DND-41 (cell line): ENCODE results near the gene REPS1.

Experiments
- ATAC-seq: fragments of 200-7000 bp; cut with Tn5 transposase; 3 replicates; pipeline ENCODE4 v1.9.1; 2021; ENCODE audit warnings: low read depth; ENCODE audit not compliant: insufficient read depth
- DNase-seq: peaks from one replicate; pipeline ENCODE4 v3.0.0-alpha.2; 2020
- H2AFZ ChIP-seq: 2 replicates; pipeline ENCODE4 v1.6.0; 2012; ENCODE audit warnings: low read depth, low read length
- H3K27ac ChIP-seq: 2 replicates; pipeline ENCODE4 v1.5.1; 2012; ENCODE audit warnings: low read length, inconsistent platforms
- H3K27me3 ChIP-seq: fragments of 200-600 bp; sonication (generic); 2 replicates; pipeline ENCODE4 v1.6.0; 2012; ENCODE audit warnings: low read length, mild to moderate bottlenecking, inconsistent platforms; ENCODE audit not compliant: insufficient read depth, poor library complexity
- H3K36me3 ChIP-seq: 2 replicates; pipeline ENCODE4 v1.5.1; 2012; ENCODE audit warnings: low read length, inconsistent platforms; ENCODE audit not compliant: insufficient read depth
- H3K4me1 ChIP-seq: 2 replicates; pipeline ENCODE4 v1.5.1; 2012; ENCODE audit warnings: mild to moderate bottlenecking, low read length; ENCODE audit not compliant: insufficient read depth
- H3K4me2 ChIP-seq: 2 replicates; pipeline ENCODE4 v1.6.0; 2012; ENCODE audit warnings: mild to moderate bottlenecking, moderate library complexity, low read length, inconsistent platforms; ENCODE audit not compliant: insufficient read depth
- H3K4me3 ChIP-seq, 2 experiments: fragments of 200-600 bp in 1 of 2; shearing (Covaris generic) in 1 of 2; 2 replicates each; pipeline ENCODE4 v1.5.1; 2012 to 2016; ENCODE audit warnings: inconsistent platforms in 2 of 2, low read length in 2 of 2, mild to moderate bottlenecking in 2 of 2, low read depth in 1 of 2, moderate library complexity in 1 of 2
- H3K79me2 ChIP-seq: 2 replicates; pipeline ENCODE4 v1.6.0; 2012; ENCODE audit warnings: low read length, inconsistent platforms; ENCODE audit not compliant: insufficient read depth
- H3K9ac ChIP-seq: 2 replicates; pipeline ENCODE4 v1.6.0; 2012; ENCODE audit warnings: low read depth, mild to moderate bottlenecking, inconsistent platforms, low read length, moderate library complexity
- H3K9me3 ChIP-seq: 2 replicates; pipeline ENCODE4 v1.5.1; 2012; ENCODE audit warnings: low read length, moderate library complexity, mild to moderate bottlenecking, inconsistent platforms; ENCODE audit not compliant: insufficient read depth, severe bottlenecking
- H4K20me1 ChIP-seq: 2 replicates; pipeline ENCODE4 v1.6.0; 2012; ENCODE audit warnings: low read length; ENCODE audit not compliant: insufficient read depth
- EZH2 ChIP-seq: IDR thresholded peaks from 3 replicates; pipeline ENCODE4 v1.6.1; 2012; ENCODE audit warnings: borderline replicate concordance, low read depth, mild to moderate bottlenecking, moderate library complexity, low read length, inconsistent platforms; ENCODE audit not compliant: severe bottlenecking
- TF ChIP-seq, protein P1 (sequence below): IDR thresholded peaks from 2 replicates; pipeline ENCODE4 v1.5.1; 2012; ENCODE audit warnings: borderline replicate concordance, low read length, moderate library complexity, mild to moderate bottlenecking; ENCODE audit not compliant: poor library complexity, severe bottlenecking; ENCODE audit errors: extremely low read depth

The REPS1 gene

DNA sequence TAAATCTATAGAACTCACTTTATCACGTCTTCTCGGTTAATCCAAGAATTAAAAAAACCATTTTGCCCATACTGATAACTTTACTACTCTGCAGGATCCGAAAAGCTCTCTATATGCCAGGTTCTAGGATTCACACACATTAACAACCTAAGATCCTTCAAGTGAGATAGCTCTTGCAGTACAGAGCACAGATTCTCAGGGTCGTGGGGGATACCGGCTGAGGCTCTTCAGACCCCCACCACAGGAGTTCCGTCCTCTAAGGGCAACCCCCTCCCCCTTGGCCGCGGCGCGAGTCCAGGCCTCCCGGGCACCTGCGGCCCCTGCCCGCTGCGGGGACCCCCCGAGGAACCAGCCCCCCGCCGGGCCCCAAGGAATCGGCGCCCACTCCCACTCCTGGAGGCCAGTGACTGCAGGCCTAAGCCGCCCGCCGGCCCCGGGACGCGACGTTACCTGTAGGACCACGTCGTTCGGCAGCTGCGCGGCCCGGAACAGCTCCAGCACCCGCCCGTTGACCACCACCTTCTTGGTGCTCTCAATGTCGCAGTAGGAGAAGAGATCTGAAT lies 892 bp downstream of the REPS1 start:
- H3K4me3 ChIP-seq = peak overlapping the region; percentile 87
- H3K9ac ChIP-seq = peak overlapping the region; percentile 84
- DNase-seq (peak; percentile 18), ATAC-seq (no peak)
- peaks cover 44% of the 10 kb centered on the region for H4K20me1 ChIP-seq
- H3K79me2 ChIP-seq = peaks cover 58% of the 10 kb centered on the region
- TF ChIP-seq, protein P1, sequence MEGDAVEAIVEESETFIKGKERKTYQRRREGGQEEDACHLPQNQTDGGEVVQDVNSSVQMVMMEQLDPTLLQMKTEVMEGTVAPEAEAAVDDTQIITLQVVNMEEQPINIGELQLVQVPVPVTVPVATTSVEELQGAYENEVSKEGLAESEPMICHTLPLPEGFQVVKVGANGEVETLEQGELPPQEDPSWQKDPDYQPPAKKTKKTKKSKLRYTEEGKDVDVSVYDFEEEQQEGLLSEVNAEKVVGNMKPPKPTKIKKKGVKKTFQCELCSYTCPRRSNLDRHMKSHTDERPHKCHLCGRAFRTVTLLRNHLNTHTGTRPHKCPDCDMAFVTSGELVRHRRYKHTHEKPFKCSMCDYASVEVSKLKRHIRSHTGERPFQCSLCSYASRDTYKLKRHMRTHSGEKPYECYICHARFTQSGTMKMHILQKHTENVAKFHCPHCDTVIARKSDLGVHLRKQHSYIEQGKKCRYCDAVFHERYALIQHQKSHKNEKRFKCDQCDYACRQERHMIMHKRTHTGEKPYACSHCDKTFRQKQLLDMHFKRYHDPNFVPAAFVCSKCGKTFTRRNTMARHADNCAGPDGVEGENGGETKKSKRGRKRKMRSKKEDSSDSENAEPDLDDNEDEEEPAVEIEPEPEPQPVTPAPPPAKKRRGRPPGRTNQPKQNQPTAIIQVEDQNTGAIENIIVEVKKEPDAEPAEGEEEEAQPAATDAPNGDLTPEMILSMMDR = no peak
- TF ChIP-seq EZH2 = no peak
- no peaks in the 10 kb centered on the region; the same call in 1 of the 2 replicates for H3K36me3 ChIP-seq
- H3K4me1 ChIP-seq = peaks cover 41% of the 10 kb centered on the region
- peak overlapping the region; percentile 66 for H3K4me2 ChIP-seq
- H3K27ac ChIP-seq = peak overlapping the region; percentile 87
- H3K27me3 ChIP-seq = no peaks in the 10 kb centered on the region
- no peaks in the 10 kb centered on the region for H3K9me3 ChIP-seq
- peak overlapping the region; percentile 77 for H2AFZ ChIP-seq

DNA sequence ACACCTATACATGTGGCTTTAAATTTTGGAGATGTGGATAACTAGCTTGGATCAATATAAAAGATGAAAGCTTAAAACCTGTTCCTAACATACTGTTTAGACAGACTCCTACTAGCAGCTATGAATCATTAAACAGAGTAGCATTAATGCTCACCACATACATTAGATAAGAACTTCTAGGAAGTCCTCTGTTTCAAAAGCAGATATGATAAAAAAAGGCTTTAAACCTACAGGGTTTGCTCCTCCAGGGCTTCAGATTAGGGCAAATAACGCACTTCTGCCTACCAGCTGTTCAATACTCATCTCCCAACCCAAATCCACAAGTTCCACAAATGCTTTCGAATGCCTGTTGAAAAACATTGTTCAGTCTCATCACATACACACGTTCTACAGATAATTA lies 1.5 kb downstream of the REPS1 start:
- peak overlapping the region; percentile 87; a peak in 3 of 4 replicates for H3K4me3 ChIP-seq
- no peaks in the 10 kb centered on the region; the same call in 1 of the 2 replicates for H3K36me3 ChIP-seq
- DNase-seq (no peak), ATAC-seq (no peak)
- H3K4me1 ChIP-seq = peaks cover 43% of the 10 kb centered on the region
- peak overlapping the region; percentile 84 for H3K9ac ChIP-seq
- no peak overlapping the region for H2AFZ ChIP-seq
- H3K9me3 ChIP-seq = no peaks in the 10 kb centered on the region
- peaks cover 48% of the 10 kb centered on the region for H4K20me1 ChIP-seq
- peak overlapping the region; percentile 66 for H3K4me2 ChIP-seq
- peak overlapping the region; percentile 87; the same call in 1 of the 2 replicates for H3K27ac ChIP-seq
- no peak for TF ChIP-seq EZH2
- TF ChIP-seq, protein P1 = no peak
- peaks cover 64% of the 10 kb centered on the region for H3K79me2 ChIP-seq
- H3K27me3 ChIP-seq = no peaks in the 10 kb centered on the region

DNA sequence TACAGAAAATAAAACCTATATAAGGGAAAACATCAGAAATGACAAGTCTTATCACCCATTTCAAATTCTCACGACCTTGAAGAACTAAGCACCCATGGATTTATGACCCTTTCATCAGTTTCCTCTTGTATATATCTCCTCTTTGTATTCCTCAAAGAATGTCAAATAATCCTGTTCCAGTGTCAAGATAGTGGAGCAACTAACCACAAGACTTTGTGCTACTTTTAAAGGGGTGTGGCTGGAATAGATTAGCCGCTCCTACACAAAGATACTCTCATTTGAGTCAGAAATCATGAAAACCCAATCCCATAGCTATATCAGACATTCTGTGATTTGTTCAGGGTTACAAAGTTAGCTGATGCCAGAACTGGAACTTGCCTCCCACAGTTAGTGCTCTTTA lies 6.6 kb downstream of the REPS1 start:
- Histone ChIP-seq H3K27me3 (no peaks in the 10 kb centered on the region), H3K9ac (no peak overlapping the region), H3K9me3 (no peaks in the 10 kb centered on the region), H3K4me3 (no peak overlapping the region), H3K4me2 (peak overlapping the region; percentile 20; the same call in 1 of the 2 replicates), H3K27ac (no peak overlapping the region), H3K79me2 (peaks cover 100% of the 10 kb centered on the region), H3K36me3 (no peaks in the 10 kb centered on the region), H2AFZ (no peak overlapping the region), H4K20me1 (peaks cover 91% of the 10 kb centered on the region), H3K4me1 (peaks cover 35% of the 10 kb centered on the region)
- DNase-seq (no peak), ATAC-seq (no peak)
- TF ChIP-seq, protein P1 = no peak
- no peak for TF ChIP-seq EZH2
